Measurements from ENCODE around the gene SYNPO2L.

DNA sequence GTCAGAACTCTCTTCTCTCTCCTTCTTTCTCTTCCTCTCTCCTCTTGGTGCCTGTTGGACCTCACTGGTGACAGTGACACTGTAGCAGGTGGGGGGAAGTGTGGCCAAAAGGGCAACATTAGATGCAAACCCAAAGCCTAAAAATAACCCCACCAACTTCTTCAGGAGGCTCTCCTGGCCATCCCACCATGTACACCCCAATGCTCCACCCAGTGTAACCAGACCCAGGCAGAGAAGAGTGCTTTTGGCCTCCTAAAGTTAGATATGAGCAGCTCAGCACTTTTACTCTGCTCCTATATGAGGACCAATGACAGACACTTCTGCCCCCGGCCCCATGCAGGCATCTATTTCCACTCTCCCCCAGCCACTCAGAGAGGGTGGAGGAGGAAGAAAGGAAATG is 20.0 kb downstream of the SYNPO2L start:
- no peak for TF ChIP-seq GATA3 (IDR thresholded peaks at IDR 0.05; ENCODE audit: low read depth, low read length)
- TF ChIP-seq GATA2 (IDR thresholded peaks at IDR 0.05; ENCODE audit: low read depth, low read length): no peak

All from SH-SY5Y (cell line).